Endothelial cell of hepatic sinusoid (primary cell): Measurements from ENCODE around the gene MALRD1.

Experiments
- in situ Hi-C: cut with HindIII; loops from 2 replicates; pipeline ENCODE4 v1.10.0; 2017; ENCODE audit warnings: low sequenced_read_pairs

MALRD1 gene

DNA sequence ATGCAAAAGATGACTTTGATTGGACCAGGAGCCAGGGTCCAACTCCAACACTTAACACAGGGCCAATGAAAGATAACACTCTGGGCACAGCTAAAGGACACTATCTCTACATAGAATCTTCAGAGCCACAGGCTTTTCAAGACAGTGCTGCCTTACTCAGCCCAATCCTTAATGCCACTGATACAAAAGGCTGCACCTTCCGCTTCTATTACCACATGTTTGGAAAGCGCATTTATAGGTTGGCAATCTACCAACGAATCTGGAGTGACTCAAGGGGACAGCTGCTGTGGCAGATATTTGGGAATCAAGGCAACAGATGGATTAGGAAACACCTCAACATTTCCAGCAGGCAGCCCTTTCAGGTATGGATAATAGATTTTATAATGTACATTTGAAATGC lies 160.7 kb downstream of the MALRD1 start:
- in situ Hi-C loops, result no loop called here

GRCh38 chr10:19212590-19212989 lies 164.0 kb downstream of the MALRD1 start:
- in situ Hi-C loops, result no loop called here

GRCh38 chr10:19221216-19221615 lies 172.6 kb downstream of the MALRD1 start:
- in situ Hi-C loops, result no loop called here

DNA sequence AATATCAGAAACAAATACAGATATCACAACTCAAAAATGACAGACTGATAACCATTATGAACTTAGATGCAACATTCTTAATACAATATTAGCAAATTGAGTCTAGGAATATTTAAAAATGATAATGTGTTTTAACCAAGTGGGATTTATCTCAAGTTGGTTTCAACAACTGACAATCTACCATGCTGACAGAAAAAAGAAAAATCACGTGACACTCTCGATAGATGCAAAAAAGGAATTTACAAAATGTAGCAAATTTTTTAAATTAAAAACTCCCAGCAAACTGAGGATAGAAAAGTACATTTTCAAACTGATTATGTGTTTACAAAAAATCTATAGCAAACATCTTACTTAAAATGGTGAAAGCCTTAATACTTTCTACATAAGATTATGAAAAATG lies 177.4 kb downstream of the MALRD1 start:
- in situ Hi-C loops, result no loop called here

DNA sequence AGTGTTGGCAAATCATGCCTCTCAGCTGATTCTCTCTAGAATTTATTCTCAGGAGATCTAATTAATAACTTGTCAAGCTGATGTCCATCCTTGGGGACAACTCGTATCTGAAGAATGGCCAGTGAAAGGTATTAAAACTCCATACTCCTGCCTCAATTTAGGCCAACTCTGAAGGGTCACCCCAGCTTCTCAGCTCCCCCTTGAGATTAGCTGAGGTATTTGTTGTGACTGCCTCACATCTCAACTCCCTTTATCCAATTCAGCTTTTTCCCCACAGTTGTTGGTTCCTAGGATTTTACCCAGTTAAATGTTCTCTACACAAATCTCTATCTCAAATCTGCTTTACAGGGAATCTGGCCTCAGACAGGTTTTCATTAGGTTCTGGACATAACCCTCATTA lies 182.4 kb downstream of the MALRD1 start:
- in situ Hi-C loops, result no loop called here

GRCh38 chr10:19245889-19246752 lies 197.5 kb downstream of the MALRD1 start:
- in situ Hi-C loops, result no loop called here

DNA sequence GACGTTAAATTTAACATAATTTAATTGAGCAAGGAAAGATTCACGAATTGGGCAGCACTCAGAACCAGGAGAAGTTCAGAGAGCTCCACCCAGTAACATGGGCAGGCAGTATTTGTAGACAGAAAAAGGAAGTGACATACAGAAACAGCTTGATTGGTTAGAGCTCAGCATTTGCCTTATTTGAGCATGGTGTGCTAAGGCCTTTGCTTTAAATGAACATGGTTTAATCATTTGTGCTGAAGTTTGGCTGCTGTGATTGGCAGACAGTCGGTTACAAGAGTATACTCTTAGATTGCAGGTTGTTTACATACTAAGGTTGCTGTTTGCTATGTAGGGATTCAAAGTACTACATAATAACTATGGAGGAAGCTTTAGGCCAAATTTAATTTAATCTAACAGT lies 199.2 kb downstream of the MALRD1 start:
- in situ Hi-C loops, result no loop called here

DNA sequence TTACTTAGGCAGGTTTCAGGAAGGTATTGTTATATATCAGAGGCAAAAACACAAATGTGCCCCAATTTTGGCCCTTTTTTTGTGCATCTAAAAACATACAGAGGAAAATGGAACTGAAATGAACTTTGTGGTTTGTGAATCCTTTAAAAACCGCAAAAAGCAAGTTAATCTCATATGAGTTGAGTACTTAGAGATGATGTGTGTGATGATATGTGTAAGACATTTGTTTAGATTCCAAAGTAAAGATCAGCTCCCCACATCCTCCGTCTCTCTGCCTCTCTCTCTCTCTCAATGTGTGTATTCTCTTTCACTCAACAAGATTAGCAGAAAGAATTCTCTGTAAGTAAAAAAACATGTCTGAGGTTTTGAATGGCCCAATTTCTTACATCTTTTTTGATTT lies 201.9 kb downstream of the MALRD1 start:
- in situ Hi-C loops, result no loop called here

DNA sequence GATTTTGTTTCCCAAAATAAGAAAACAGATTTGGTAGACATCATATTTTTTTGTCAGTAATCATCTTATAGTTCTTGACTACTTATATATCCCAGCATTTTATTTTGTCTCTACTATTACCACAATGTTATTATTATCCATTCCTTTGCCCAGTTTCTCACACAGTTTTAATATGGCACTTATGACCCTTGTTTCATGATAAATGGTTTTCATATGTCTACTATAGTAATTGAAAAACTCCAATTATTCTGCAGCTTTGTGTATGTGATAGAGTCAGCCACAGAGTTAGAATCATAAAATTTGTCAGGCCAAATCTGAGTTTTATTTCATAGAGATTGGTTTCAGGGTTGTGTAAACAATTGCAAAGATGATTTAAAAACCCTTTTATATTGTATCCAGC lies 203.9 kb downstream of the MALRD1 start:
- in situ Hi-C loops, result no loop called here

GRCh38 chr10:19256331-19256730 lies 207.7 kb downstream of the MALRD1 start:
- in situ Hi-C loops, result no loop called here

DNA sequence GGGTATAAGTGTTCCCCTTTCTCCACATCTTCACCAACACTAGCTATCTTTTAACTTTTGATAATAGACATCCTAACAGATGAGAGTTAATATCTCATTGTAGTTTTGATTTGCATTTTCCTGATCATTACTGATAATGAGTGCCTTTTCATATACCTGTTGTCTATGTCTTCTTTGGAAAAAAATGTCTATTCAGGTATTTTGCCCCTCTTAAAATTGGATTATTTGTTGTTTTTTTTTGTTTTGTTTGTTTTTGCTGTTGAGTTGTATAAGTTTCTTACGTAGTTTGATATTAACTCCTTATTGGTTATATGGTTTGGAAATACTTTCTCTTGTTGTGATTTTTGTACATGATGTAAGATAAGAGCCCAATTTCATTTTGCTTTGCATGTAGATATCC lies 214.7 kb downstream of the MALRD1 start:
- in situ Hi-C loops, result no loop called here

GRCh38 chr10:19283285-19283684 lies 234.7 kb downstream of the MALRD1 start:
- in situ Hi-C loops, result no loop called here

DNA sequence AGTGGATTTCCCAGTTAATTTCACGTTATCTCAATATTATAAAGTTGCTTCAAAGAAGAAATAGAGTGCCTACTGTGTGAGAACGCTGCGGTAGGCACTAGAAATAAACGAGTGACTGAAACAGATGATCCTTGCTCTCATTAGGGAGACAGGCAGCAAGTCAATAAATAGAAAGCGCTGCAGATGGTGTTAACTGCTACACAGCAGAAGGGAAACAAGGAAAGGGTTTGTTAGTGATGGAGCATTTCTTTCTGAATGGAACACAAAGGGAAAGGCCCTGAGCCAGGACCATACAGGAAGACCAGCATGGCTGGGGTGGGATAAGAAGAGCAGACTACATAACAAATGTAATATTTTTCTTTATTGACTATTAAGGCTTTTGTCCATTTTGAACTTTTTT lies 235.2 kb downstream of the MALRD1 start:
- in situ Hi-C loops, result no loop called here

DNA sequence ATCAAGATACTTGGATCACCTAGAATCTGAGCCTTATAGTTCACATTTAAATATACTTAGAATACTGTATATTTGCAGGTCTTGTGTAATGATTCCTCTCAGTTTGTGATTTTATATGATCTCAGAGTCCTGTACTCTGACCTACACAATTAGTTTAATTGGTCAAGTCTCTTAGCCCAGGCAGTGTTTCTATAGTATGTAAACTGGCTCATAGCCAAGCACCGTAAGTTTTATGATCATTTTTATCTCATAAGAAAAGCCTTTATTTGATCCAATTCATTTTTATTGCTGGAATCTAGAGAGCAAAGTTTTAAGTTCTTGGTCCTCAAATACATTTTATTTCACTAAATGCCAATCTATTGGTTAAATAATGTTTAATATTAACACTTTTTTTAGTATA lies 242.2 kb downstream of the MALRD1 start:
- in situ Hi-C loops, result no loop called here

- in situ Hi-C loops, result no loop called here
Observed at GRCh38 chr10:19294233-19294632, 245.6 kb downstream of the MALRD1 start.

GRCh38 chr10:19299645-19300044 lies 251.0 kb downstream of the MALRD1 start:
- in situ Hi-C loops, result no loop called here

- in situ Hi-C loops, result no loop called here
Observed at GRCh38 chr10:19302117-19302516, 253.5 kb downstream of the MALRD1 start.

GRCh38 chr10:19310066-19310465 lies 261.5 kb downstream of the MALRD1 start:
- in situ Hi-C loops, result no loop called here

GRCh38 chr10:19316204-19316870 lies 267.7 kb downstream of the MALRD1 start:
- in situ Hi-C loops, result no loop called here

GRCh38 chr10:19317952-19318351 lies 269.4 kb downstream of the MALRD1 start:
- in situ Hi-C loops, result no loop called here

DNA sequence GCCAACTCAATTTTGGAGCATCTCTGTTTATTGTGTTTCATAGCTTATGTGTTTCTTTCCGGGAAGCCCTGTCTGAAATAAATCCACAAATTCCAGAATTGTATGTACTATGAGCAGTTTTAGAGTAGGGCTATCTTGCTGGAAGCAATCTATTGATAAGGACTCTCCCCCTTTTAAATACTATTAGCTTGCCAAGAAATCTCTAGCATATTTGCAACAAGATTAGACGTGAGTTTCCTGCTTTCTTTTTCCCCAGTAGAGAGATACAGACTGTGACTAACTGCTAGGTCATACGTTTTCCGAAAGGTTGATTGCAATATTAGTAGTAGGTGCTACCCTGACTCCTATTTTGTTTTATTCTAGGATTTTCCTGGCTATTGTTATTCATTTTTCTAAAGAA lies 277.0 kb downstream of the MALRD1 start:
- in situ Hi-C loops, result no loop called here

- in situ Hi-C loops, result no loop called here
Observed at GRCh38 chr10:19328582-19328981, 280.0 kb downstream of the MALRD1 start.
